ENCODE data around the gene RMND5B.
A peak's percentile ranks its signal among the peaks of the same experiment; 100 is the strongest.

RMND5B gene

GRCh38 chr5:178162481-178162880 lies 31.7 kb downstream of the RMND5B start:
- TF ChIP-seq GATA2 (IDR thresholded peaks at IDR 0.05; ENCODE audit: low read depth, low read length) (no peak), GATA3 (IDR thresholded peaks at IDR 0.05; ENCODE audit: low read depth, low read length) (no peak)

DNA sequence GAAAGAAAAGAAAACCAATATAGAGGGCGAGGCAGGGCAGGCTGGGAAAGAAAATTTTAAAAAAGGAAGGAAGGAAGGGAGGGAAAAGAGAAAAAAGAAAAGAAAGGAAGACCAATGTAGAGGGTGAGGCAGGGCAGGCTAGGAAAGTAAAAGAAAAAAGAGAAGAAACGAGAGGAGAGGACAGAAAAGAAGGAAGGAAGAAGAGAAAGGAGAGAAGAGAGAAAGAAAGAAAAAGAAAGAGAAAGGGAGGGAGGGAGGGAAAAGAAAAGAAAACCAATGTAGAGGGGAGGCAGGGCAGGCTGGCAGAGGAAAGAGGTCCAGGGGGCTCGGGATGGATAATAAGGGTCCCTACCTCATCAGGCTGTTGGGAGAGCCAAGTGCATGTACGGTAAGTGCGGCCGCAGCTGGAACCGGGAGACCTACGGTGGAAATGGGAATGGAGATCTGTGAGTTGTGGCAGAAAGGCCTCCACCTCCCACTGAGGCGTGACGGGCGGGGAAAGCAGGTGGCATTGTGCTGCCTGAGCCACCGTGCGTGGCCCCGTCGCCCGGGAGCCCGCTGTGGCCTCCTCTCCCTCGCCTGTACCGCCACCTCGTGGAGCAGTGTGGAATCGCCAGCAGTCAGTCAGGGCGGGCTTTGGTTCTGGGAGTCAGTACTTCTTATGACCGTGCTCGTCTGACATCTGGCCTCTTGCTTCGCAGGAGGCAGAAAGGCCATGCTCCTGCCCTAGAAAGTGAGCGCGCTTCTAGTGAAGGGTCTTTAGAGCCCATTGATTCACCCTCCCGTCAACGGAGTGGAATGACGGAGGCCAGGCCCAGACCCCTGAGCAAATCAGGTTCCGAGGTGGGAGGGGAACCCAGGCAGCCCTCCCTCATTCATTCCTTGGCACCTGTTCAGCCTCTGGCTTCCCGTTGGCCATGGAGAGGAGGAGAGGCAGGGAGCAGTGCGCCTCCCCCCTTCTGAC lies 33.2 kb downstream of the RMND5B start:
- TF ChIP-seq GATA3 (IDR thresholded peaks at IDR 0.05; ENCODE audit: low read depth, low read length) (no peak), GATA2 (IDR thresholded peaks at IDR 0.05; ENCODE audit: low read depth, low read length) (no peak)

DNA sequence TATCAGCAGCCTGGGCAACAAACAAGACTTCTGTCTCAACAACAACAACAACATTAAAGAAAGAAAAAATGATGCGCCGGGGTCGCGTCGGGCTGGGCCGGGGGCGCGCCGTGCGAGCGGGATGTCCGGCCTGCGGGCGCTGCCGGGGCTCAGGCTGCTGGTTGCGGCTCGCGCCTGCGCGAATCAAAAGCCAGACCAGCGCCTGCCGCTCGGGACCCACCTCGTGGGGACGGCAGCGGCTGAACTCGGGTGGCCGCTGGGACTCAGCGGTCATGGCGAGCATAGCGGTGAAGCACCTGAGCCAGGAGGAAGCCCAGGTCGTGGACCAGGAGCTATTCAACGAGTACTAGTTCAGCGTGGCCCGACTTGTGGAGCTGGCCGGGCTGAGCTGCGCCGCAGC lies 34.8 kb downstream of the RMND5B start:
- TF ChIP-seq GATA2 (IDR thresholded peaks at IDR 0.05; ENCODE audit: low read depth, low read length) (no peak), GATA3 (IDR thresholded peaks at IDR 0.05; ENCODE audit: low read depth, low read length) (no peak)

- TF ChIP-seq GATA2 (IDR thresholded peaks at IDR 0.05; ENCODE audit: low read depth, low read length): no peak
- no peak for TF ChIP-seq GATA3 (IDR thresholded peaks at IDR 0.05; ENCODE audit: low read depth, low read length)
Measured at GRCh38 chr5:178170455-178170854, 39.6 kb downstream of the RMND5B start.

GRCh38 chr5:178174456-178174855 lies 43.6 kb downstream of the RMND5B start:
- TF ChIP-seq GATA2 (IDR thresholded peaks at IDR 0.05; ENCODE audit: low read depth, low read length): no peak
- no peak for TF ChIP-seq GATA3 (IDR thresholded peaks at IDR 0.05; ENCODE audit: low read depth, low read length)

DNA sequence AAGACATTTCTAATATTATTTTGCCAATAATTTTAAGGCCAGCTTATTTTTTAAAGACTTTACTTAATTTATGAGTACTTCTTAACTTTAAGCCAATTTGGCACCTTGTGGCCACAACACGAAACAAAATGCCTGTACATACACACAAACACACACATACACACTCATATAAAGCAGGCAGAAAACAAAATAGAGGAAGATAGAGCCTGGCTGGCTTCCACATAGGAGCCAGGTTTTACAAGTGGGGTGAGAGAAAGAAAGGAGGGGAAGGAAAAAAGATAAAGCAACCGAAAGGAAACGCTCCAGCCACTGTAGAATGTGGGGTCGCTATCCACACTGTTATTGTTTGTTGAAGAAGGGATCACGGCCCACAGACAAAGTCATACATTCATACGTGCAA lies 46.0 kb downstream of the RMND5B start:
- no peak for TF ChIP-seq GATA3 (IDR thresholded peaks at IDR 0.05; ENCODE audit: low read depth, low read length)
- no peak for TF ChIP-seq GATA2 (IDR thresholded peaks at IDR 0.05; ENCODE audit: low read depth, low read length)

DNA sequence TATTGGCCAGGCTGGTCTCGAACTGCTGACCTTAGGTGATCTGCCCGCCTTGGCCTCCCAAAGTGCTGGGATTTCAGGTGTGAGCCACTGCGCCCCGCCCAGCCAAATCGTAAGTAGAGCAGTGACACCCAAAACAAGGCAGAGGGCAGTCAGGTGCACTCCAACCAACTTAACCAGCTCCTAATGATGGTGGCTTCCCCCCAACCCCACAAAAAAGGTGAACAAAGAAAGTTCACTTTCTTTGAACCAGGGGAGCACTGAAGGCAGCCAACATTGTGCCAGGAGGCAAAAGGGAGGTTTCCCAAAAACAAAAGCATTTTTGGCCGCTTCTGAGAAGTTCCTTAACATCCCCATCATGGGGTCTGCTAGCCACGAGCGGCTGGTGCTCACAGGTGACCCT lies 46.8 kb downstream of the RMND5B start:
- TF ChIP-seq GATA3 (IDR thresholded peaks at IDR 0.05; ENCODE audit: low read depth, low read length): no peak
- TF ChIP-seq GATA2 (IDR thresholded peaks at IDR 0.05; ENCODE audit: low read depth, low read length): no peak

- TF ChIP-seq GATA3 (IDR thresholded peaks at IDR 0.05; ENCODE audit: low read depth, low read length) (no peak), GATA2 (IDR thresholded peaks at IDR 0.05; ENCODE audit: low read depth, low read length) (no peak)
Measured at GRCh38 chr5:178180141-178180863, 49.5 kb downstream of the RMND5B start.

DNA sequence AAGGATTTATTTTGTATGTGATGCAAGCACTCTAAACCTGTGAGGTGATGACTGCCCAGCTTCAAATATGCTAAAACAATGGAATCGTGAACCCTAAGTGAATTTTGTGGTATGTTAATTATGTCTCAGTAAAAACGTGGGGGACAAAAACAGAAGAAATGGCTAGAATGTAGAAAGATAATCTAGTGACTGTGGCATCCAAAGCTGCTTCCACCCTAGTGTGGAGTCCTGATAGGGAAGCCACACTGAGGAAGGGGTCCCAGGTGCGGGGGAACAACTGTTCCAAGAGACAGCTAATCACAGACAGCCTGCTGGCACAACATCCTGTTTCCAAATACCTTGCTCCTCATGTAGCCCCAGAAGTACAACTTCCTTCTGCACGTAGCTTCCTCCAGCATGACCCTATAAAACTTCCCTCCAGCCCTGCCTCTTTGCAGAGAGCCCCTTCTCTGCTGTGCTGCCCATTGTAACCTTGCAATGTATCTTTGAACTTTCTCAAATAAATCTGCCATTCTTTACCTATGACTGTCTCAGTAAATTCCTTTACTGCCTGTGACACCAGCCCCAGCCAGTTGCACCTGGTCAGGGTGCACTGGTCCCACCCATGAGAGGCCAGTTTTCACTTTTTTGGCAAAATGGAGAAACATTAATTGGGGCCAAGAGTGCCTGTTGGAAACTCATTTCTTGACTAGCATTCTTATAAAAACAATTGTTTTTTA lies 51.5 kb downstream of the RMND5B start:
- TF ChIP-seq GATA3 (IDR thresholded peaks at IDR 0.05; ENCODE audit: low read depth, low read length): no peak
- no peak for TF ChIP-seq GATA2 (IDR thresholded peaks at IDR 0.05; ENCODE audit: low read depth, low read length)

DNA sequence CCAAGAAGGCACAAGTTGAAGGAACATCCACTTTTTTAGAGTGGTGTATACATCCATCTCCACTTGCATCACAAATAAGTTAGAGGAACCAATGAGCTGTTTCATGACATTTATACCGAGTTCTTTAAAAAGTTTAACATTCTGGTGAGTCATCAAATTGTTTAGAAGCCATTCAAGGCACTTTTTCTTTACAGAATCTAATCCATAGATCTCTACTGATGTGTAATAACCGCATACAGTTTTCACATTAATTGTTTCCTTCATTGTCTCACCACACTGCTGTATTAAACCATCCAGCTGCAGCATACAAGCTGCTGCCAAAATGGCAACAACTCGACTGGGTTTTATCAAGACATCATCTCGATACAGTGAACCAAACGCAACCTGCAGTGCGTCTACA lies 55.6 kb downstream of the RMND5B start:
- peak; percentile 34; the same call in 1 of the 2 replicates for TF ChIP-seq GATA2 (IDR thresholded peaks at IDR 0.05; ENCODE audit: low read depth, low read length)
- TF ChIP-seq GATA3 (IDR thresholded peaks at IDR 0.05; ENCODE audit: low read depth, low read length): no peak

DNA sequence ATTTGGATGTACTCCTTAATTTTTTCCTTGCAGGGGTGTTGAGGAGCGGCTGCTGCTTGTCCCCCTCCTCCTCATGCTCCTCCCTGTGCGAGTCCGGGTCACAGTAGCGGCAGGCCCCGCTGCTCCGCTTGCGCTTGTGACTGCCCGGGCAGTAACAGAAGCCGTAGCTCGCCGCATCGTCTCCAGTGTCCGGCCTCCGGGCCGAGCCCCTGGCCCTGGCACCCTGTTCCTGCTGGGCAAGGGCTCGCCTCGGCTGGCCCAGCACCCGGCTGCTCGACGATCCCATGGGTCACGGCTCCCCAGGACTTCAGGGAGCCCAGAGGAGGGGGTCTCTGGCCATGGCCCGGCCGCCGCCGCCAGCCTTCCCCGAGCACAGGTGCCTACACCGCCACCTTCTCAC lies 56.2 kb downstream of the RMND5B start, which contains the start of gene GMCL2:
TSS of gene GMCL2 (minus strand) at position 358 of the 400 bp plus-strand sequence. CDS start at position 286, 72 bp downstream.
- TF ChIP-seq GATA2 (IDR thresholded peaks at IDR 0.05; ENCODE audit: low read depth, low read length) (no peak), GATA3 (IDR thresholded peaks at IDR 0.05; ENCODE audit: low read depth, low read length) (no peak)

GRCh38 chr5:178189433-178189832 lies 58.6 kb downstream of the RMND5B start:
- no peak for TF ChIP-seq GATA3 (IDR thresholded peaks at IDR 0.05; ENCODE audit: low read depth, low read length)

GRCh38 chr5:178191661-178192060 lies 60.8 kb downstream of the RMND5B start:
- no peak for TF ChIP-seq GATA3 (IDR thresholded peaks at IDR 0.05; ENCODE audit: low read depth, low read length)
- no peak for TF ChIP-seq GATA2 (IDR thresholded peaks at IDR 0.05; ENCODE audit: low read depth, low read length)

DNA sequence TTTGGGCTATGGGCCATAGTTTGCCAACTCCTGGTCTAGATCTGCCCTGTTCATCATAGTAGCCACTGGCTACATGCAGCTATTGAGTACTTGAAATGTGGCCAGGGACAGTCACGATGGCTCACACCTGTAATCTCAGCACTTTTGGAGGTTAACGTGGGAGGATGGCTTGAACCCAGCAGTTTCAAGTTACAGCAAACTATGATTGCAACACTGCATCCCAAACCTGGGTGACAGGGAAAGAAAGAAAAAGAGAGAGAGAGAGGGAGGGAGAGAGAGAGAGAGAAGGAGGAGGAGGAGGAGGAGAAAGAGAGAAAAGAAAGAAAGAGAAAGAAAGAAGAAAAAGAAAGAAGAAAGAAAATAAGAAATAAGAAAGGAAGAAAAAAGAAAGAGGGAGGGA lies 61.4 kb downstream of the RMND5B start:
- TF ChIP-seq GATA3 (IDR thresholded peaks at IDR 0.05; ENCODE audit: low read depth, low read length): no peak
- TF ChIP-seq GATA2 (IDR thresholded peaks at IDR 0.05; ENCODE audit: low read depth, low read length): no peak
